Trophoblast cell (in vitro differentiated cells and primary cell): Measurements from ENCODE around the gene ALDH7A1.
A peak's percentile ranks its signal among the peaks of the same experiment; 100 is the strongest.

Experiments used
- DNase-seq, 2 donors: peaks; one replicate each; pipeline ENCODE4 v3.0.0-alpha.2; 2016
- H2AFZ ChIP-seq: 2 replicates; pipeline ENCODE4 v1.6.1; 2013; ENCODE audit warnings: low read length, moderate library complexity, mild to moderate bottlenecking; ENCODE audit not compliant: insufficient read depth, poor library complexity
- H2AK5ac ChIP-seq: 2 replicates; pipeline ENCODE4 v1.6.1; 2013; ENCODE audit warnings: mild to moderate bottlenecking, low read length
- H2BK120ac ChIP-seq: 2 replicates; pipeline ENCODE4 v1.6.1; 2013; ENCODE audit warnings: low read length, mild to moderate bottlenecking, moderate library complexity; ENCODE audit not compliant: insufficient read depth, poor library complexity
- H2BK12ac ChIP-seq: 2 replicates; pipeline ENCODE4 v1.6.1; 2013; ENCODE audit warnings: mild to moderate bottlenecking, low read length, moderate library complexity
- H2BK5ac ChIP-seq: 2 replicates; pipeline ENCODE4 v1.6.1; 2013; ENCODE audit warnings: low read length, low read depth, moderate library complexity, mild to moderate bottlenecking; ENCODE audit not compliant: poor library complexity
- H3K14ac ChIP-seq: 2 replicates; pipeline ENCODE4 v1.6.1; 2013; ENCODE audit warnings: mild to moderate bottlenecking, low read length
- H3K18ac ChIP-seq: 2 replicates; pipeline ENCODE4 v1.6.1; 2013; ENCODE audit warnings: mild to moderate bottlenecking, low read length
- H3K23ac ChIP-seq: 2 replicates; pipeline ENCODE4 v1.6.1; 2013; ENCODE audit warnings: low read length
- H3K27ac ChIP-seq: 2 replicates; pipeline ENCODE4 v1.5.1; 2013; ENCODE audit warnings: low read depth, mild to moderate bottlenecking, inconsistent platforms, low read length, moderate library complexity
- H3K27me3 ChIP-seq: 2 replicates; pipeline ENCODE4 v1.6.1; 2013; ENCODE audit warnings: inconsistent platforms, mild to moderate bottlenecking, low read length, moderate library complexity; ENCODE audit not compliant: insufficient read depth
- H3K36me3 ChIP-seq, 2 experiments: 1 replicate in 1 of 2; 2 replicates in 1 of 2; pipeline ENCODE4 v1.6.1; 2013; ENCODE audit warnings: low read length in 2 of 2, mild to moderate bottlenecking in 2 of 2, moderate library complexity in 1 of 2; ENCODE audit not compliant: insufficient read depth in 2 of 2, control insufficient read depth in 1 of 2
- H3K4ac ChIP-seq: 2 replicates; pipeline ENCODE4 v1.6.1; 2013; ENCODE audit warnings: low read depth, mild to moderate bottlenecking, low read length, moderate library complexity
- H3K4me1 ChIP-seq, 2 experiments: 1 replicate in 1 of 2; 2 replicates in 1 of 2; pipeline ENCODE4 v1.6.1; 2013; ENCODE audit warnings: low read length in 2 of 2, mild to moderate bottlenecking in 2 of 2, moderate library complexity in 1 of 2; ENCODE audit not compliant: insufficient read depth in 2 of 2, control insufficient read depth in 1 of 2
- H3K4me2 ChIP-seq: 2 replicates; pipeline ENCODE4 v1.6.1; 2013; ENCODE audit warnings: inconsistent platforms, mild to moderate bottlenecking, low read length, moderate library complexity
- H3K4me3 ChIP-seq: 2 replicates; pipeline ENCODE4 v1.5.1; 2013; ENCODE audit warnings: mild to moderate bottlenecking, low read depth, low read length, inconsistent platforms
- H3K79me1 ChIP-seq: one replicate; pipeline ENCODE4 v1.6.1; 2013; ENCODE audit warnings: low read length
- H3K79me2 ChIP-seq: 2 replicates; pipeline ENCODE4 v1.6.1; 2013; ENCODE audit warnings: low read length, mild to moderate bottlenecking; ENCODE audit not compliant: control insufficient read depth, insufficient read depth, poor library complexity
- H3K9ac ChIP-seq: 2 replicates; pipeline ENCODE4 v1.6.1; 2013; ENCODE audit warnings: mild to moderate bottlenecking, low read length
- H3K9me3 ChIP-seq: 2 replicates; pipeline ENCODE4 v1.6.1; 2013; ENCODE audit warnings: low read depth, mild to moderate bottlenecking, control low read depth, inconsistent platforms, low read length; ENCODE audit not compliant: insufficient read depth
- H4K12ac ChIP-seq: 2 replicates; pipeline ENCODE4 v1.6.1; 2013; ENCODE audit warnings: low read depth, mild to moderate bottlenecking, low read length, moderate library complexity
- H4K8ac ChIP-seq: 2 replicates; pipeline ENCODE4 v1.6.1; 2013; ENCODE audit warnings: low read depth, mild to moderate bottlenecking, low read length, moderate library complexity
- H4K91ac ChIP-seq: one replicate; pipeline ENCODE4 v1.6.1; 2013; ENCODE audit warnings: low read depth, mild to moderate bottlenecking, low read length, moderate library complexity
- WGBS: extraction: QIAGEN DNeasy Blood & Tissue Kit; methylation state at CpG from one replicate; pipeline ENCODE4 v1.1.7; 2013; ENCODE audit warnings: missing lambda C conversion rate; ENCODE audit not compliant: insufficient read length, insufficient coverage; ENCODE audit errors: extremely low coverage; 5-methylcytosine and 5-hydroxymethylcytosine counted together

Gene ALDH7A1

DNA sequence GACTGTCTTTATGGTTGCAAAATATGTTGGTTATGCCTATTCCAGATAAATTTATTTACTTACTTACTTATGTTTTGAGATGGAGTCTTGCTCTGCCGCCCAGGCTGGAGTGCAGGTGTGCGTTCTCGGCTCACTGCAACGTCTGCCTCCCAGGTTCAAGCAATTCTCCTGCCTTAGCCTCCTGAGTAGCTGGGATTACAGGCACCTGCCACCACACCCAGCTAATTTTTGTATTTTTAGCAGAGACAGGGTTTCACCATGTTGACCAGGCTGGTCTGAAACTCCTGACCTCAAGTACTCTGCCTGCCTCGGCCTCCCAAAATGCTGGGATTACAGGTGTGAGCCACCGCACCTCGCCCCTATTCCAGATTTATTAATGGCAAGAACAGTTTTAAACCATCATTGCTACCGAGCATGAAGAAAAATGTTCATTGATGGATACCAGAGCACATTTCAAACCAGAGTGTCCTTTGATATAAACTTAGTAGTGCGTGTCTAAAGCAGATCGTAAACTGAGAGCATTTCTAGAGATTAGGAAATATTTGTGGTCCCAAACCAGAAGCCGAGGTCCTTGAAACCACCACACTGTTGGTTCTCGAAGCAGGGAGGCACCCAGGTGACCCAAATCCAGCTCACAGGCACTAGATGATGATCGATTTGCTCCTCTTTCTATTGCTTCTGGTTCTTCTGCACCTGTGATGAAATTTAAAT lies 86.6 kb downstream of the ALDH7A1 start:
- no peaks in the 10 kb centered on the region for H3K9me3 ChIP-seq
- no peak overlapping the region for H3K18ac ChIP-seq
- H3K36me3 ChIP-seq: no peaks in the 10 kb centered on the region
- no peak overlapping the region for H3K14ac ChIP-seq
- no peaks in the 10 kb centered on the region for H3K79me2 ChIP-seq
- no peak overlapping the region for H3K23ac ChIP-seq
- no peak overlapping the region for H2AK5ac ChIP-seq
- H4K8ac ChIP-seq: no peak overlapping the region
- no peak overlapping the region for H3K4ac ChIP-seq
- H3K9ac ChIP-seq: no peak overlapping the region
- no peak overlapping the region for H2BK5ac ChIP-seq
- no peaks in the 10 kb centered on the region for H3K27me3 ChIP-seq
- H3K79me1 ChIP-seq: no peaks in the 10 kb centered on the region
- no peak overlapping the region for H3K27ac ChIP-seq
- no peak overlapping the region for H2BK120ac ChIP-seq
- no peak for DNase-seq
- H2BK12ac ChIP-seq: no peak overlapping the region
- no peaks in the 10 kb centered on the region for H3K4me1 ChIP-seq
- H3K4me3 ChIP-seq: no peak overlapping the region
- H3K4me2 ChIP-seq: no peak overlapping the region
- H4K91ac ChIP-seq: no peak overlapping the region
- H2AFZ ChIP-seq: no peak overlapping the region
- WGBS: no CpG with 5 or more reads among the region's 13 CpGs
- no peak overlapping the region for H4K12ac ChIP-seq

DNA sequence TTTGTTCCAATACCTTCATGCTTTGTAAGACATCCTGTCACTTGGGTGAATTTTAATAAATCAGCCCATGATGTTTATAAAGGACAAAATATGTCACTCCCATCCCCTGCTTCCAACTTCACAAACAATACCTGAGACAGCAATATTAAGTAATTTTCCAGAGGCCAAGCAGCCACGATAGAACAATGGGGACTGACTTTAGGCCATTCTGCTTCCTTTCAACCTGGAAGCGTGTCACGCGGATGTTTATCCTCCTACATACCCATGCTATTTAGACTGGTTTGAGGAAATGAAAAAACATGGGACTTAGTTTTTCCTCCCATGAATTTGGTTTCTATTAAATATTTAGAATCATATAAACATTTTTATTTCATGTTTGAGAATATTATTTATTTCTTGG lies 88.9 kb downstream of the ALDH7A1 start:
- H3K4me2 ChIP-seq: no peak overlapping the region
- no peak overlapping the region for H4K12ac ChIP-seq
- no peaks in the 10 kb centered on the region for H3K4me1 ChIP-seq
- no peak overlapping the region for H3K4ac ChIP-seq
- no peaks in the 10 kb centered on the region for H3K9me3 ChIP-seq
- H3K14ac ChIP-seq: no peak overlapping the region
- no peaks in the 10 kb centered on the region for H3K79me2 ChIP-seq
- no peak for DNase-seq
- H3K18ac ChIP-seq: no peak overlapping the region
- no peaks in the 10 kb centered on the region for H3K79me1 ChIP-seq
- no peak overlapping the region for H2BK5ac ChIP-seq
- H2BK120ac ChIP-seq: no peak overlapping the region
- no peak overlapping the region for H2AFZ ChIP-seq
- H3K9ac ChIP-seq: no peak overlapping the region
- no peaks in the 10 kb centered on the region for H3K27me3 ChIP-seq
- no peaks in the 10 kb centered on the region for H3K36me3 ChIP-seq
- no peak overlapping the region for H4K8ac ChIP-seq
- H4K91ac ChIP-seq: no peak overlapping the region
- no peak overlapping the region for H3K23ac ChIP-seq
- H3K27ac ChIP-seq: no peak overlapping the region
- no CpG with 5 or more reads among the region's 4 CpGs for WGBS
- H2BK12ac ChIP-seq: no peak overlapping the region
- no peak overlapping the region for H3K4me3 ChIP-seq
- H2AK5ac ChIP-seq: no peak overlapping the region

DNA sequence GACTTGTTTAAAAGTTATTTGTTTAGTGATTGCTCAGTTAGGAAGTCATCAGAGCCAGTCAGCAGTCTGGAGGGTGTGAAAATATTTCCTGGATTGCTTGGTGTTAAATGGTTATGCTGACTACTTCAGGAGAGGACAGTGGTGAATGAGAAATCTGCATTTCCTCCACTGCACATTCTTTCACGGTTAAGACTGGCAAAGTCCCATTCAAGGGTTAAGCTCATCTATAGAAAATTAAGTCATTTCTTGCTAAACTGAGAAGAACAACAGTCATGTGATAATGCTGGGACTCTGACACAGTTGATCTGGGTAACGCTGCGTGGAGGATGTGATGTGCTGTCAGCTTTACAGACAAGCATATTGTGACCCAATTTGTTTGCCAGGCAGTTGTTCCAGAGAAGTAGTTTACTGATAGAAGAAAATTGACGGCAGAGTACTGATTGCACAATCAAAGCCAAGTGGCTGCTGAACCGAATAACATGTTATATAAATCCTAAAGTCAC lies 91.4 kb downstream of the ALDH7A1 start:
- no peak overlapping the region for H3K14ac ChIP-seq
- no peak overlapping the region for H2BK120ac ChIP-seq
- no peak overlapping the region for H4K12ac ChIP-seq
- H3K4ac ChIP-seq: no peak overlapping the region
- H3K4me3 ChIP-seq: no peak overlapping the region
- no peaks in the 10 kb centered on the region for H3K79me2 ChIP-seq
- H3K4me2 ChIP-seq: no peak overlapping the region
- H2BK12ac ChIP-seq: no peak overlapping the region
- no peaks in the 10 kb centered on the region for H3K79me1 ChIP-seq
- H2AFZ ChIP-seq: no peak overlapping the region
- H3K23ac ChIP-seq: no peak overlapping the region
- H2BK5ac ChIP-seq: no peak overlapping the region
- no peak overlapping the region for H4K8ac ChIP-seq
- H3K36me3 ChIP-seq: no peaks in the 10 kb centered on the region
- H3K9me3 ChIP-seq: no peaks in the 10 kb centered on the region
- no CpG with 5 or more reads among the region's 5 CpGs for WGBS
- H3K4me1 ChIP-seq: no peaks in the 10 kb centered on the region
- H2AK5ac ChIP-seq: no peak overlapping the region
- H3K27ac ChIP-seq: no peak overlapping the region
- no peaks in the 10 kb centered on the region for H3K27me3 ChIP-seq
- no peak overlapping the region for H4K91ac ChIP-seq
- DNase-seq: no peak
- H3K18ac ChIP-seq: no peak overlapping the region
- no peak overlapping the region for H3K9ac ChIP-seq

DNA sequence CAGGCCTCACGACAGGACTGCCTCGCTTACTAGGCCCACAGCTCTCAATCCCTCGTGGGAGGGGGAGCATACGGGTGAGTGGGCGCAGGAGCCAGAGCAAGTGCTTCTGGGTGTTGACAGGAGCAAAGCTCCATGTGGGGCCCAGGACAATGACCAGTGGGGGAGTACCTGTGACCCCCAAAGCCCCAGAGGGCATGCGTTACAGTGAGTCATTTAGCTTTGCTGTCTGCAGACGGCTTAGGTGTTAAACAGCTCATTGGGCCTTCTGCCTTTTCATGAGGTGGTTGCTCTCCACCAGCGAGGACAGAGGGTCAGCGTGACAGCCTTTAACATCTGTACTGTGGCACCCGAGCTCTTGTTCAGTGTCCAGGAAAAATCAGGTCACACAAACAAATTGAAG lies 93.6 kb downstream of the ALDH7A1 start:
- H2AK5ac ChIP-seq: no peak overlapping the region
- H3K4me2 ChIP-seq: no peak overlapping the region
- no peak for DNase-seq

More for the DNA sequence above, 93.6 kb downstream of the ALDH7A1 start:
- Histone ChIP-seq H3K27ac (no peak overlapping the region), H3K4ac (no peak overlapping the region), H2BK120ac (peak overlapping the region; percentile 31), H3K9ac (no peak overlapping the region), H3K23ac (no peak overlapping the region), H4K12ac (no peak overlapping the region), H3K79me2 (no peaks in the 10 kb centered on the region), H4K91ac (no peak overlapping the region), H2BK5ac (no peak overlapping the region), H3K4me1 (no peaks in the 10 kb centered on the region), H3K4me3 (no peak overlapping the region), H3K79me1 (no peaks in the 10 kb centered on the region), H3K9me3 (no peaks in the 10 kb centered on the region), H3K14ac (no peak overlapping the region), H2AFZ (no peak overlapping the region), H4K8ac (no peak overlapping the region), H3K18ac (no peak overlapping the region), H3K27me3 (no peaks in the 10 kb centered on the region), H2BK12ac (no peak overlapping the region), H3K36me3 (no peaks in the 10 kb centered on the region)
- no CpG with 5 or more reads among the region's 10 CpGs for WGBS
